Liver (tissue), 9 donors: Measurements from ENCODE around the gene HPD. TPM values are rescaled to one million over a fixed set of nuclear protein-coding genes. Genes with fewer than 3 reads are reported as not detected.
A peak's percentile ranks its signal among the peaks of the same experiment; 100 is the strongest.

Experiments used
- DNase-seq: peaks from one replicate; pipeline ENCODE4 v3.0.0-alpha.2; 2017; ENCODE audit warnings: low spot score
- H3K27ac ChIP-seq, 2 donors: one replicate each; pipeline ENCODE4 v1.7.0; 2013; ENCODE audit warnings: inconsistent platforms in 2 of 2, low read length in 2 of 2, control low read depth in 1 of 2, low read depth in 1 of 2, mild to moderate bottlenecking in 1 of 2
- H3K27me3 ChIP-seq, 4 donors: one replicate each; pipeline versions ENCODE4 v1.6.1 to v1.7.0; 2013; ENCODE audit warnings: low read length in 3 of 4, inconsistent platforms in 1 of 4, mild to moderate bottlenecking in 1 of 4, moderate library complexity in 1 of 4; ENCODE audit not compliant: control insufficient read depth in 4 of 4, insufficient read depth in 4 of 4
- H3K36me3 ChIP-seq, 4 donors: one replicate each; pipeline versions ENCODE4 v1.6.1 to v1.7.0; 2013; ENCODE audit warnings: low read length in 3 of 4, mild to moderate bottlenecking in 3 of 4, low read depth in 1 of 4, moderate library complexity in 1 of 4; ENCODE audit not compliant: control insufficient read depth in 4 of 4, insufficient read depth in 3 of 4
- H3K4me1 ChIP-seq, 4 donors: one replicate each; pipeline versions ENCODE4 v1.6.1 to v1.7.0; 2013; ENCODE audit warnings: low read length in 3 of 4, mild to moderate bottlenecking in 3 of 4, moderate library complexity in 1 of 4; ENCODE audit not compliant: control insufficient read depth in 4 of 4, insufficient read depth in 4 of 4
- H3K4me3 ChIP-seq, 3 donors: one replicate each; pipeline versions ENCODE4 v1.6.1 to v1.7.0; 2013; ENCODE audit warnings: low read length in 3 of 3, control low read depth in 1 of 3, low read depth in 1 of 3, mild to moderate bottlenecking in 1 of 3
- H3K9ac ChIP-seq, 2 donors: one replicate each; pipeline ENCODE4 v1.7.0; 2013; ENCODE audit warnings: low read length in 2 of 2, mild to moderate bottlenecking in 2 of 2, moderate library complexity in 2 of 2, control low read depth in 1 of 2, low read depth in 1 of 2
- H3K9me3 ChIP-seq, 4 donors: one replicate each; pipeline versions ENCODE4 v1.6.1 to v1.7.0; 2013; ENCODE audit warnings: low read length in 3 of 4; ENCODE audit not compliant: control insufficient read depth in 4 of 4
- EGR1 ChIP-seq, 2 donors: IDR thresholded peaks; 2 replicates each; pipeline ENCODE4 v1.6.1; 2016 to 2018; ENCODE audit warnings: antibody characterized with exemption in 2 of 2, low read depth in 2 of 2
- FOXA1 ChIP-seq: IDR thresholded peaks from 2 replicates; pipeline ENCODE4 v1.6.1; 2016; ENCODE audit warnings: antibody characterized with exemption
- FOXA2 ChIP-seq: IDR thresholded peaks from 2 replicates; pipeline ENCODE4 v1.6.1; 2016; ENCODE audit warnings: antibody characterized with exemption
- GABPA ChIP-seq, 2 donors: IDR thresholded peaks in 1 of 2; conservative IDR thresholded peaks in 1 of 2; 2 replicates each; pipeline ENCODE4 v1.6.1; 2016; ENCODE audit warnings: antibody characterized with exemption in 2 of 2, mild to moderate bottlenecking in 1 of 2, moderate library complexity in 1 of 2
- HNF4A ChIP-seq, 2 donors: conservative IDR thresholded peaks; 2 replicates each; pipeline ENCODE4 v1.6.1; 2016; ENCODE audit warnings: antibody characterized with exemption in 2 of 2, mild to moderate bottlenecking in 2 of 2
- HNF4G ChIP-seq: IDR thresholded peaks from 2 replicates; pipeline ENCODE4 v1.6.1; 2016; ENCODE audit warnings: antibody characterized with exemption
- JUND ChIP-seq, 2 donors: IDR thresholded peaks; 2 replicates each; pipeline ENCODE4 v1.6.1; 2016; ENCODE audit warnings: antibody characterized with exemption in 2 of 2
- NR2F2 ChIP-seq: IDR thresholded peaks from 2 replicates; pipeline ENCODE4 v1.6.1; 2016; ENCODE audit warnings: antibody characterized with exemption
- RAD21 ChIP-seq, 2 donors: IDR thresholded peaks; 2 replicates each; pipeline ENCODE4 v1.6.1; 2016; ENCODE audit warnings: antibody characterized with exemption in 2 of 2, mild to moderate bottlenecking in 2 of 2
- RXRA ChIP-seq, 2 donors: IDR thresholded peaks; 2 replicates each; pipeline ENCODE4 v1.6.1; 2017 to 2018; ENCODE audit warnings: antibody characterized with exemption in 2 of 2, mild to moderate bottlenecking in 1 of 2
- SP1 ChIP-seq: IDR thresholded peaks from 2 replicates; pipeline ENCODE4 v1.6.1; 2018; ENCODE audit warnings: antibody characterized with exemption, mild to moderate bottlenecking
- TAF1 ChIP-seq: conservative IDR thresholded peaks from 2 replicates; pipeline ENCODE4 v1.6.1; 2016; ENCODE audit warnings: antibody characterized with exemption, mild to moderate bottlenecking
- YY1 ChIP-seq: IDR thresholded peaks from 2 replicates; pipeline ENCODE4 v1.6.1; 2016; ENCODE audit warnings: antibody characterized with exemption, mild to moderate bottlenecking
- WGBS: extraction: QIAGEN DNeasy Blood & Tissue Kit; methylation state at CpG from one replicate; pipeline ENCODE4 v1.1.7; 2013; 5-methylcytosine and 5-hydroxymethylcytosine counted together
- polyA plus RNA-seq, 2 donors: library from polyadenylated mRNA; stranded (reverse) in 1 of 2; unstranded in 1 of 2; fragments of 200-250 nt in 1 of 2; fragments of >200 nt in 1 of 2; fragmentation: Nextera tagmentation in 1 of 2; extraction: Ambion mirVana in 1 of 2; gene quantifications; one replicate each; pipeline versions ENCODE4 v1.2.1 to v1.2.3, GENCODE V29; 2013 to 2015
- total RNA-seq, 2 donors: library from RNA; depleted of rRNA; stranded (reverse); fragments of >200 nt; gene quantifications; one replicate each; pipeline ENCODE4 v1.2.3, GENCODE V29; 2014
- TF ChIP-seq, protein P1 (sequence below): fragments of 150-350 bp; IDR thresholded peaks from 2 replicates; pipeline ENCODE4 v1.5.1; 2017; ENCODE audit warnings: improper control_type of control experiment, low read depth, low read length; ENCODE audit not compliant: missing input control
- TF ChIP-seq, protein P2 (sequence below): IDR thresholded peaks from 2 replicates; pipeline ENCODE4 v1.6.1; 2016; ENCODE audit warnings: antibody characterized with exemption
- TF ChIP-seq, protein P3 (sequence below): IDR thresholded peaks from 2 replicates; pipeline ENCODE4 v1.6.1; 2016; ENCODE audit warnings: antibody characterized with exemption
- TF ChIP-seq, protein P4 (sequence below): IDR thresholded peaks from 2 replicates; pipeline ENCODE4 v1.6.1; 2016; ENCODE audit warnings: antibody characterized with exemption, mild to moderate bottlenecking
- TF ChIP-seq, protein P5 (sequence below): IDR thresholded peaks from 2 replicates; pipeline ENCODE4 v1.6.1; 2016; ENCODE audit warnings: antibody characterized with exemption
- donor health status: healthy.
- donor health status: healthy.
- donor health status: healthy.
- donor health status: healthy.
- donor health status: healthy.

HPD gene
- total and polyA plus RNA-seq, 4 donors: 31.3 to 812 (median 509) TPM

DNA sequence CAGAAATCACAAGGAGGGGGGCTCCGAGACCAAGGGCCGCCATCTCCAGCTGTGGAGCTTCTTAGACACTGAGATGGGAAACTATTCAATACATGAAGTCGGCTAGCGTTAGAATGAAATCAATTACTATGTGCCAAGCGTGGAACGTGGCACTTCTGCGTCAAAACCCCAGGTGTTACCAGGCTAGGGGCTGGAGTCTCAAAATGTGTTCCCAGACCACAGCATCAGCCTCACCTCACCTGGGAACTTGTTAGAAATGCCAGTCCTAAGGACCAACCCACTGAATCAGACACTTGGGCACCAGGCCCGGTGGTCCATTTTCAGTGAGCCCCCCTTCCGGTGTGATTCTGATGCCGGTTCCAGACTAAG lies 59.9 kb downstream of the HPD start:
- peak overlapping the region; percentile 30 to 93 (median 61) for H3K4me3 ChIP-seq
- no peak for TF ChIP-seq HNF4G
- TF ChIP-seq GABPA (IDR thresholded peaks at IDR 0.05 in 1 of 2, conservative IDR thresholded peaks at IDR 0.05 in 1 of 2): no peak
- TF ChIP-seq, protein P1, sequence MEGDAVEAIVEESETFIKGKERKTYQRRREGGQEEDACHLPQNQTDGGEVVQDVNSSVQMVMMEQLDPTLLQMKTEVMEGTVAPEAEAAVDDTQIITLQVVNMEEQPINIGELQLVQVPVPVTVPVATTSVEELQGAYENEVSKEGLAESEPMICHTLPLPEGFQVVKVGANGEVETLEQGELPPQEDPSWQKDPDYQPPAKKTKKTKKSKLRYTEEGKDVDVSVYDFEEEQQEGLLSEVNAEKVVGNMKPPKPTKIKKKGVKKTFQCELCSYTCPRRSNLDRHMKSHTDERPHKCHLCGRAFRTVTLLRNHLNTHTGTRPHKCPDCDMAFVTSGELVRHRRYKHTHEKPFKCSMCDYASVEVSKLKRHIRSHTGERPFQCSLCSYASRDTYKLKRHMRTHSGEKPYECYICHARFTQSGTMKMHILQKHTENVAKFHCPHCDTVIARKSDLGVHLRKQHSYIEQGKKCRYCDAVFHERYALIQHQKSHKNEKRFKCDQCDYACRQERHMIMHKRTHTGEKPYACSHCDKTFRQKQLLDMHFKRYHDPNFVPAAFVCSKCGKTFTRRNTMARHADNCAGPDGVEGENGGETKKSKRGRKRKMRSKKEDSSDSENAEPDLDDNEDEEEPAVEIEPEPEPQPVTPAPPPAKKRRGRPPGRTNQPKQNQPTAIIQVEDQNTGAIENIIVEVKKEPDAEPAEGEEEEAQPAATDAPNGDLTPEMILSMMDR: no peak
- TF ChIP-seq, protein P2, sequence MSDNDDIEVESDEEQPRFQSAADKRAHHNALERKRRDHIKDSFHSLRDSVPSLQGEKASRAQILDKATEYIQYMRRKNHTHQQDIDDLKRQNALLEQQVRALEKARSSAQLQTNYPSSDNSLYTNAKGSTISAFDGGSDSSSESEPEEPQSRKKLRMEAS: no peak
- no peak for TF ChIP-seq RXRA (IDR thresholded peaks at IDR 0.05)
- no peak for TF ChIP-seq RAD21 (IDR thresholded peaks at IDR 0.05)
- no peak for TF ChIP-seq FOXA2
- no peak for TF ChIP-seq TAF1
- TF ChIP-seq NR2F2: no peak
- TF ChIP-seq HNF4A (conservative IDR thresholded peaks at IDR 0.05): no peak
- no peak for TF ChIP-seq FOXA1
- no peak for TF ChIP-seq YY1
- no peak for TF ChIP-seq SP1
- TF ChIP-seq, protein P3, sequence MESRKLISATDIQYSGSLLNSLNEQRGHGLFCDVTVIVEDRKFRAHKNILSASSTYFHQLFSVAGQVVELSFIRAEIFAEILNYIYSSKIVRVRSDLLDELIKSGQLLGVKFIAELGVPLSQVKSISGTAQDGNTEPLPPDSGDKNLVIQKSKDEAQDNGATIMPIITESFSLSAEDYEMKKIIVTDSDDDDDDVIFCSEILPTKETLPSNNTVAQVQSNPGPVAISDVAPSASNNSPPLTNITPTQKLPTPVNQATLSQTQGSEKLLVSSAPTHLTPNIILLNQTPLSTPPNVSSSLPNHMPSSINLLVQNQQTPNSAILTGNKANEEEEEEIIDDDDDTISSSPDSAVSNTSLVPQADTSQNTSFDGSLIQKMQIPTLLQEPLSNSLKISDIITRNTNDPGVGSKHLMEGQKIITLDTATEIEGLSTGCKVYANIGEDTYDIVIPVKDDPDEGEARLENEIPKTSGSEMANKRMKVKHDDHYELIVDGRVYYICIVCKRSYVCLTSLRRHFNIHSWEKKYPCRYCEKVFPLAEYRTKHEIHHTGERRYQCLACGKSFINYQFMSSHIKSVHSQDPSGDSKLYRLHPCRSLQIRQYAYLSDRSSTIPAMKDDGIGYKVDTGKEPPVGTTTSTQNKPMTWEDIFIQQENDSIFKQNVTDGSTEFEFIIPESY: no peak
- no peak for TF ChIP-seq EGR1 (IDR thresholded peaks at IDR 0.05; ENCODE audit: low read depth in 2 of 2)
- TF ChIP-seq, protein P4, sequence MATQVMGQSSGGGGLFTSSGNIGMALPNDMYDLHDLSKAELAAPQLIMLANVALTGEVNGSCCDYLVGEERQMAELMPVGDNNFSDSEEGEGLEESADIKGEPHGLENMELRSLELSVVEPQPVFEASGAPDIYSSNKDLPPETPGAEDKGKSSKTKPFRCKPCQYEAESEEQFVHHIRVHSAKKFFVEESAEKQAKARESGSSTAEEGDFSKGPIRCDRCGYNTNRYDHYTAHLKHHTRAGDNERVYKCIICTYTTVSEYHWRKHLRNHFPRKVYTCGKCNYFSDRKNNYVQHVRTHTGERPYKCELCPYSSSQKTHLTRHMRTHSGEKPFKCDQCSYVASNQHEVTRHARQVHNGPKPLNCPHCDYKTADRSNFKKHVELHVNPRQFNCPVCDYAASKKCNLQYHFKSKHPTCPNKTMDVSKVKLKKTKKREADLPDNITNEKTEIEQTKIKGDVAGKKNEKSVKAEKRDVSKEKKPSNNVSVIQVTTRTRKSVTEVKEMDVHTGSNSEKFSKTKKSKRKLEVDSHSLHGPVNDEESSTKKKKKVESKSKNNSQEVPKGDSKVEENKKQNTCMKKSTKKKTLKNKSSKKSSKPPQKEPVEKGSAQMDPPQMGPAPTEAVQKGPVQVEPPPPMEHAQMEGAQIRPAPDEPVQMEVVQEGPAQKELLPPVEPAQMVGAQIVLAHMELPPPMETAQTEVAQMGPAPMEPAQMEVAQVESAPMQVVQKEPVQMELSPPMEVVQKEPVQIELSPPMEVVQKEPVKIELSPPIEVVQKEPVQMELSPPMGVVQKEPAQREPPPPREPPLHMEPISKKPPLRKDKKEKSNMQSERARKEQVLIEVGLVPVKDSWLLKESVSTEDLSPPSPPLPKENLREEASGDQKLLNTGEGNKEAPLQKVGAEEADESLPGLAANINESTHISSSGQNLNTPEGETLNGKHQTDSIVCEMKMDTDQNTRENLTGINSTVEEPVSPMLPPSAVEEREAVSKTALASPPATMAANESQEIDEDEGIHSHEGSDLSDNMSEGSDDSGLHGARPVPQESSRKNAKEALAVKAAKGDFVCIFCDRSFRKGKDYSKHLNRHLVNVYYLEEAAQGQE: no peak
- TF ChIP-seq JUND (IDR thresholded peaks at IDR 0.05): no peak
- TF ChIP-seq, protein P5, sequence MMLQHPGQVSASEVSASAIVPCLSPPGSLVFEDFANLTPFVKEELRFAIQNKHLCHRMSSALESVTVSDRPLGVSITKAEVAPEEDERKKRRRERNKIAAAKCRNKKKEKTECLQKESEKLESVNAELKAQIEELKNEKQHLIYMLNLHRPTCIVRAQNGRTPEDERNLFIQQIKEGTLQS: no peak
- H3K4me1 ChIP-seq: peaks cover 11 to 60% (median 51%) of the 10 kb centered on the region in 4 donors
- peak overlapping the region; percentile 75 to 100 for H3K27ac ChIP-seq
- H3K27me3 ChIP-seq: no peaks in the 10 kb centered on the region
- no peak for DNase-seq
- no peaks in the 10 kb centered on the region for H3K9me3 ChIP-seq
- 32% methylated on average over 10 of the region's 10 CpGs for WGBS
- H3K9ac ChIP-seq: peak overlapping the region; percentile 43 to 45
- no peaks in the 10 kb centered on the region for H3K36me3 ChIP-seq
